T-helper 1 cell treated with Interleukin-12 subunit alpha and Interleukin-12 subunit beta and Interleukin-4 antibody, amounts not matched to agents 30 ng/mL and 1 ng/mL, for 36 hours (primary cell): ENCODE data around the gene GGT7. TPM values are rescaled to one million over a fixed set of nuclear protein-coding genes. Genes with fewer than 3 reads are reported as not detected.
"Not testable (repeated sequence)": the region's sequence is repeated elsewhere in the genome, so short reads cannot be mapped to it uniquely, and the experiment has no call there.

Experiments
- intact Hi-C: fragments of 100-400 bp; cut with micrococcal nuclease; formaldehyde crosslinking; loops from one replicate; pipeline ENCODE4 v1.15.1; 2024
- total RNA-seq: library from RNA; stranded (reverse); gene quantifications from 2 replicates; pipeline ENCODE4 v1.2.3, GENCODE V29; 2022

Gene GGT7
- total RNA-seq: 16.2 and 16.5 TPM in 2 replicates

- intact Hi-C loops: loop anchor here (1.0 to 2.0 kb wide), 2 partner anchors 38 to 404 kb away; no protein-coding TSS in a partner anchor
These were observed at the start of gene GGT7 for GRCh38 chr20:34872622-34873224. Gene GGT7, minus strand, starts transcription at chr20:34872856. Its CDS starts 41 bp downstream, at chr20:34872815.

- intact Hi-C loops: no loop called here
These were observed 48.8 kb upstream of the GGT7 start for GRCh38 chr20:34921436-34921835.

- intact Hi-C loops: no loop called here
These were observed 47.4 kb upstream of the GGT7 start for GRCh38 chr20:34920055-34920454.

- intact Hi-C loops: loop anchor here (5.0 kb wide), 1 partner anchor 175 kb away; the partner anchor contains the start of gene TRPC4AP
These were observed 44.2 kb upstream of the GGT7 start for GRCh38 chr20:34916774-34917354.

- intact Hi-C loops: loop anchor here (5.0 kb wide), 1 partner anchor 176 kb away; the partner anchor contains the start of gene TRPC4AP
These were observed 43.2 kb upstream of the GGT7 start for GRCh38 chr20:34915749-34916455.

GRCh38 chr20:34915131-34915530 lies 42.5 kb upstream of the GGT7 start:
- intact Hi-C loops: loop anchor here (5.0 kb wide), 1 partner anchor 177 kb away; the partner anchor contains the start of gene TRPC4AP

GRCh38 chr20:34907616-34908469 lies 35.2 kb upstream of the GGT7 start:
- intact Hi-C loops: no loop called here

GRCh38 chr20:34904202-34904621 lies 31.6 kb upstream of the GGT7 start:
- intact Hi-C loops: no loop called here

GRCh38 chr20:34898731-34899130 lies 26.1 kb upstream of the GGT7 start:
- intact Hi-C loops: not testable (repeated sequence)

- intact Hi-C loops: not testable (repeated sequence)
These were observed 25.5 kb upstream of the GGT7 start for GRCh38 chr20:34898129-34898528.

- intact Hi-C loops: no loop called here
These were observed 23.5 kb upstream of the GGT7 start for GRCh38 chr20:34896086-34896621.

GRCh38 chr20:34895465-34895864 lies 22.8 kb upstream of the GGT7 start:
- intact Hi-C loops: no loop called here

- intact Hi-C loops: loop anchor here (5.0 kb wide), 1 partner anchor 63 kb away; the partner anchor contains the start of genes GSS and MYH7B
These were observed 22.1 kb upstream of the GGT7 start for GRCh38 chr20:34894723-34895122.

GRCh38 chr20:34892671-34893070 lies 20.0 kb upstream of the GGT7 start:
- intact Hi-C loops: loop anchor here (5.0 kb wide), 1 partner anchor 65 kb away; the partner anchor contains the start of genes GSS and MYH7B

- intact Hi-C loops: loop anchor here (1.0 to 5.0 kb wide), 3 partner anchors 15 to 66 kb away; partner anchors contain the start of genes ACSS2, GSS and MYH7B
These were observed 18.8 kb upstream of the GGT7 start for GRCh38 chr20:34891166-34892062.

- intact Hi-C loops: no loop called here
These were observed 15.8 kb upstream of the GGT7 start for GRCh38 chr20:34888468-34888867.

GRCh38 chr20:34887023-34887422 lies 14.4 kb upstream of the GGT7 start:
- intact Hi-C loops: no loop called here

- intact Hi-C loops: no loop called here
These were observed 13.5 kb upstream of the GGT7 start for GRCh38 chr20:34886122-34886521.

GRCh38 chr20:34884260-34884659 lies 11.6 kb upstream of the GGT7 start:
- intact Hi-C loops: no loop called here

GRCh38 chr20:34883809-34884208 lies 11.2 kb upstream of the GGT7 start:
- intact Hi-C loops: no loop called here
